Heart left ventricle (tissue), 16 donors: ENCODE measurements around the gene STUM. TPM values are rescaled to one million over a fixed set of nuclear protein-coding genes. Genes with fewer than 3 reads are reported as not detected.

Experiments used
- ATAC-seq, 4 donors: fragments of 200-7000 bp; cut with Tn5 transposase; one replicate each; pipeline ENCODE4 v1.9.1; 2020 to 2022; ENCODE audit warnings: moderate library complexity in 4 of 4, mild to moderate bottlenecking in 3 of 4, moderate number of reproducible peaks in 1 of 4
- DNase-seq, 5 donors: peaks; one replicate each; pipeline ENCODE4 v3.0.0-alpha.2; 2020
- H3K27ac ChIP-seq, 12 donors: fragments of 200-600 bp; sonication (generic) in 4 of 12; one replicate each; pipeline versions ENCODE4 v1.5.0 to v1.8.0; 2016 to 2022; ENCODE audit warnings: mild to moderate bottlenecking in 2 of 12
- H3K27me3 ChIP-seq, 9 donors: fragments of 200-600 bp; sonication (generic) in 2 of 9; one replicate each; pipeline versions ENCODE4 v1.5.1 to v1.8.0; 2016 to 2022; ENCODE audit warnings: mild to moderate bottlenecking in 3 of 9
- H3K36me3 ChIP-seq, 9 donors: fragments of 200-600 bp; sonication (generic) in 2 of 9; one replicate each; pipeline versions ENCODE4 v1.5.0 to v1.8.0; 2018 to 2022; ENCODE audit warnings: mild to moderate bottlenecking in 2 of 9
- H3K4me1 ChIP-seq, 12 donors: fragments of 200-600 bp; sonication (generic) in 4 of 12; one replicate each; pipeline versions ENCODE4 v1.5.0 to v1.8.0; 2016 to 2022; ENCODE audit warnings: mild to moderate bottlenecking in 3 of 12
- H3K4me3 ChIP-seq, 12 donors: fragments of 200-600 bp; sonication (generic) in 4 of 12; one replicate each; pipeline versions ENCODE4 v1.5.0 to v1.8.0; 2017 to 2022; ENCODE audit warnings: mild to moderate bottlenecking in 9 of 12, moderate library complexity in 4 of 12
- H3K9me3 ChIP-seq, 12 donors: fragments of 200-600 bp; sonication (generic) in 4 of 12; one replicate each; pipeline versions ENCODE4 v1.5.0 to v1.8.0; 2016 to 2022; ENCODE audit warnings: mild to moderate bottlenecking in 1 of 12
- POLR2A ChIP-seq, 2 donors: fragments of 450-650 bp; IDR thresholded peaks; one replicate each; pipeline ENCODE4 v1.6.1; 2017; ENCODE audit warnings: antibody characterized with exemption in 2 of 2, mild to moderate bottlenecking in 2 of 2, moderate library complexity in 2 of 2
- WGBS, 4 donors: extraction: QIAGEN DNeasy Blood & Tissue Kit in 2 of 4; methylation state at CpG; one replicate each; pipeline versions ENCODE4 v1.1.5 to v1.1.7; 2013 to 2018; 5-methylcytosine and 5-hydroxymethylcytosine counted together
- intact Hi-C, 10 donors: fragments of 100-400 bp; cut with DNase I; formaldehyde crosslinking; loops; one replicate each; pipeline versions ENCODE4 v1.11.1 to v1.14.2; 2022
- polyA plus RNA-seq, 2 donors: library from polyadenylated mRNA; stranded (reverse); fragments of 200-250 nt; gene quantifications; one replicate each; pipeline ENCODE4 v1.2.3, GENCODE V29; 2013
- total RNA-seq, 9 donors: library from RNA; depleted of rRNA in 2 of 9; stranded (reverse); fragments of >200 nt in 2 of 9; fragmentation: NEBNext Ultra II Directional in 3 of 9; extraction: Animal tissue kit (Norgen Biotek cat#: 25700) in 3 of 9; gene quantifications; one replicate each; pipeline versions ENCODE4 v1.1.0 to v1.2.4, GENCODE V29; 2016 to 2023
- TF ChIP-seq, protein P1 (sequence below), 12 donors: fragments of 200-600 bp; sonication (generic) in 4 of 12; IDR thresholded peaks; one replicate each; pipeline versions ENCODE4 v1.5.0 to v1.8.0; 2018 to 2022; ENCODE audit warnings: antibody characterized with exemption in 12 of 12, mild to moderate bottlenecking in 5 of 12
- donor health status: ischemic (EF 13 %, LVEDD 7.1; RV severe dilation, severe dysfunction).
- donor health status: healthy with polysubstance abuse.
- donor health status: DM: no; HTN: yes; CAD: no.
- donor health status: DM: no; HTN: no; CAD: no.
- donor health status: ischemic (EF 25% LVEDD 6.9; RV normal size, moderate dysfunction).
- donor health status: ischemic (EF 25% LVEDD 5.7; RV mildly dilated, moderate dysfunction).
- donor health status: healthy.
- donor health status: DM: yes; HTN: yes; CAD: no.
- donor health status: ischemic (EF 35%, LVEDD 5.7; RV mildly dilated, moderate dysfunction).
- donor health status: nonischemic (EF 11% LVEDD 7.7; RV severe dilation, severe dysfunction).
- donor health status: DM: yes; HTN: yes; CAD: no.
- donor health status: PGD.
- donor health status: ischemic (EF 29% LVEDD 5.4; RV normal size, mild dysfunction).
- donor health status: nonischemic (EF 23%, LVEDD 6.1; RV moderate dilation, normal function).

STUM gene
- total and polyA plus RNA-seq, 11 donors: 0.39 to 1.7 (median 0.97) TPM

DNA sequence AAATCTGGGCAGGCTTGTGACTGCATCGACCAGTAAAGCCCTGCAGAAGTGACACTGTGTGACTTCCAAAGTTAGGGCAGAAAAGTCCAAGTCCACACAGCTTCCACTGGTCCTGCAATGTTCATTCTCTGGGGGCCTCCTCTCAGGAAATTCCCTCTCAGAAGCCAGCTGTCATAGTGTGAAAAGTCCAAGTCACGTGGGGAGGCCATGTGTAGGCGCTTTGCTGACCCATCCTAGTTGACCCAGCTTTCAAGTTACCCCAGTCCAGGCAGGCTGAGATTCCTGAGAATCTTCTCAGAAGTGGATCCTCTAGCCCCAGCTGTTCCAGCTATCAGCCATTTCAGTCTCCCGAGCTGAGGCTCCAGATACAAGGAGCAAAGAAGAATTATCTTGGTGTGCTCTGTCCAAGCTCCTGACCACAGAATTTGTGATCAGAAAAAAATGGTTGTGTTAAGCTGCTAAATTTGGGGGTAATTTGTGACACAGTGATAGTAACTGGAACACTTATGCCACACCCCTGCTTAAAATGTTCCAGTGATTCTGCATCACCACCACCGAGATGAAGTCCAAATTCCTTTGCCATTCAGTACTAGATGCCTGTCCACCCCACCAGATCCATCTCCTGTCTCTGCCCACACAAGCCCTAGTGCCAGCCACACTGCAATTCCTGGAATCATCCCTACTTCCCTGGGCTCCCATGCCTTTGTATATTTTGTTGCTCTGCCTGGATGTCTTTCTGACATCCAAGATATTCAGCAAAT lies 2.5 kb upstream of the STUM start:
- Histone ChIP-seq H3K9me3 (no peaks in the 10 kb centered on the region), H3K4me3 (no peak overlapping the region), H3K27me3 (peaks cover 0 to 27% (median 7%) of the 10 kb centered on the region in 9 donors), H3K36me3 (no peaks in the 10 kb centered on the region), H3K27ac (peak overlapping the region in 11 of 12 donors; percentile 7 to 63 (median 33)), H3K4me1 (peaks cover 0 to 85% (median 46%) of the 10 kb centered on the region in 12 donors)
- peak; percentile 44 to 70 (median 47) for ATAC-seq
- 50 to 76% (median 56%) methylated on average over 5 of the region's 5 CpGs for WGBS, 4 donors
- intact Hi-C loops: loop anchor here (2.0 to 10.0 kb wide), 7 partner anchors 61 to 899 kb away; no protein-coding TSS in a partner anchor
- DNase-seq: peak in 4 of 5 donors; percentile 69 to 79 (median 76)
- TF ChIP-seq POLR2A (IDR thresholded peaks at IDR 0.05): no peak
- TF ChIP-seq, protein P1, sequence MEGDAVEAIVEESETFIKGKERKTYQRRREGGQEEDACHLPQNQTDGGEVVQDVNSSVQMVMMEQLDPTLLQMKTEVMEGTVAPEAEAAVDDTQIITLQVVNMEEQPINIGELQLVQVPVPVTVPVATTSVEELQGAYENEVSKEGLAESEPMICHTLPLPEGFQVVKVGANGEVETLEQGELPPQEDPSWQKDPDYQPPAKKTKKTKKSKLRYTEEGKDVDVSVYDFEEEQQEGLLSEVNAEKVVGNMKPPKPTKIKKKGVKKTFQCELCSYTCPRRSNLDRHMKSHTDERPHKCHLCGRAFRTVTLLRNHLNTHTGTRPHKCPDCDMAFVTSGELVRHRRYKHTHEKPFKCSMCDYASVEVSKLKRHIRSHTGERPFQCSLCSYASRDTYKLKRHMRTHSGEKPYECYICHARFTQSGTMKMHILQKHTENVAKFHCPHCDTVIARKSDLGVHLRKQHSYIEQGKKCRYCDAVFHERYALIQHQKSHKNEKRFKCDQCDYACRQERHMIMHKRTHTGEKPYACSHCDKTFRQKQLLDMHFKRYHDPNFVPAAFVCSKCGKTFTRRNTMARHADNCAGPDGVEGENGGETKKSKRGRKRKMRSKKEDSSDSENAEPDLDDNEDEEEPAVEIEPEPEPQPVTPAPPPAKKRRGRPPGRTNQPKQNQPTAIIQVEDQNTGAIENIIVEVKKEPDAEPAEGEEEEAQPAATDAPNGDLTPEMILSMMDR (IDR thresholded peaks at IDR 0.05): no peak

- no peak for ATAC-seq
- no peaks in the 10 kb centered on the region for H3K9me3 ChIP-seq
- WGBS, 4 donors: 79 to 85% (median 84%) methylated on average over 4 of the region's 4 CpGs
- peak overlapping the region in 1 of 12 donors; percentile 43 for H3K27ac ChIP-seq
- no peak for TF ChIP-seq POLR2A (IDR thresholded peaks at IDR 0.05)
- TF ChIP-seq, protein P1 (IDR thresholded peaks at IDR 0.05): no peak
- no peak for DNase-seq
- no peaks in the 10 kb centered on the region for H3K36me3 ChIP-seq
- peaks cover 0 to 84% (median 37%) of the 10 kb centered on the region in 12 donors for H3K4me1 ChIP-seq
- H3K27me3 ChIP-seq: peaks cover 0 to 27% (median 7%) of the 10 kb centered on the region in 9 donors
- intact Hi-C loops: loop anchor here (2.0 to 10.0 kb wide), 7 partner anchors 60 to 898 kb away; no protein-coding TSS in a partner anchor
- H3K4me3 ChIP-seq: no peak overlapping the region
Measured at GRCh38 chr1:226546926-226547325, 1.6 kb upstream of the STUM start.

DNA sequence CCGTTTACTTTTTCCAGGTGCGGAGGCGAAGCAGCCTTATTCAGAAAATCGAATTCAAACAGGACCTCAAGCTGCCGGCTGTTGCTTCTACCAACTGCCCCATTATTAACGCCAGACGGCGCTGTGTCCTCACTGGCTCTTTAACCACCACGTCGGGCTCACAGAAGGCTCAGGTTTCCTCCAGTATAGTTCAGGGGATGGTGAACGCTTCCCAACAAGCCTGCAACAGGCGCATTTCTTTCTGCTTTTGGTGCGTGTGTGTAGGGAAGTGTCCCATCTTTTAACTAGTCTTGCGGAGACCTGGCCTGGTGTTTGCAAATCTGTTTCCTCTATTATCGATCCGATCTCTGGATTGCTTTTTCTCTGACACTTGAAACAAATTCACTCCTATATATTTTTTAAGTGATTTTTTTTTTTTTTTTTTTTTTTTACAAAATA lies 791 bp upstream of the STUM start:
- peaks cover 0 to 27% (median 7%) of the 10 kb centered on the region in 9 donors for H3K27me3 ChIP-seq
- peak overlapping the region in 1 of 12 donors; percentile 87 for H3K27ac ChIP-seq
- no peaks in the 10 kb centered on the region for H3K9me3 ChIP-seq
- TF ChIP-seq, protein P1 (IDR thresholded peaks at IDR 0.05): peak; percentile 76 to 94 (median 83)
- no peak for TF ChIP-seq POLR2A (IDR thresholded peaks at IDR 0.05)
- no peaks in the 10 kb centered on the region for H3K36me3 ChIP-seq
- DNase-seq: peak; percentile 78 to 87 (median 80)
- peaks cover 0 to 79% (median 29%) of the 10 kb centered on the region in 12 donors for H3K4me1 ChIP-seq
- ATAC-seq: peak; percentile 51 to 80 (median 75)
- 6 to 10% (median 7%) methylated on average over 16 of the region's 16 CpGs for WGBS, 4 donors
- intact Hi-C loops: loop anchor here (2.0 to 10.0 kb wide), 8 partner anchors 55 to 897 kb away; no protein-coding TSS in a partner anchor
- H3K4me3 ChIP-seq: peak overlapping the region in 6 of 12 donors; percentile 53 to 66 (median 62)
